ENCODE data around the gene MISP.

DNA sequence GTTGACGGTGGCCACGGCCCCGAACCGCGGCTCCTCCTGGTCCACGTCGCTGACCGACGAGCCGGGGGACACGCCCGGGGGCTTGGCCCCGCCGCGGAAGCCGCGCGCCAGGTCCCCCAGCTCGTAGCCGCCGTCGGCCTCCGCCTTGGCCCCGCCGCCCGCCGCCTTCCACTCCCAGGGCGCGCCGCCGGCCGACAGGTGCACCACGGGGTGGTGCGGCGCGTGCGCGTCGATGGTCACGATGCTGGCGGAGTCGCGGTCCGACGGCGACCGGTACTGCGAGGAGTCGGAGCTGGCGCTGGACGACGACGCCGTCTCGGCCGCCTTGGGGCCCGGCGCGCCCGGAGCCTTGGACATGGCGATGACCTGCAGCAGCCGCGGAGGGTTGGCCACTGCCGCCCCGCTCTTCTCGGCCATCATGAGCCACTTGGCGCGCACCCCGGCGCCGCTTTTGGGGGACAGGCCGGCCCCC lies 61.9 kb downstream of the MISP start:
- TF ChIP-seq, protein P1, sequence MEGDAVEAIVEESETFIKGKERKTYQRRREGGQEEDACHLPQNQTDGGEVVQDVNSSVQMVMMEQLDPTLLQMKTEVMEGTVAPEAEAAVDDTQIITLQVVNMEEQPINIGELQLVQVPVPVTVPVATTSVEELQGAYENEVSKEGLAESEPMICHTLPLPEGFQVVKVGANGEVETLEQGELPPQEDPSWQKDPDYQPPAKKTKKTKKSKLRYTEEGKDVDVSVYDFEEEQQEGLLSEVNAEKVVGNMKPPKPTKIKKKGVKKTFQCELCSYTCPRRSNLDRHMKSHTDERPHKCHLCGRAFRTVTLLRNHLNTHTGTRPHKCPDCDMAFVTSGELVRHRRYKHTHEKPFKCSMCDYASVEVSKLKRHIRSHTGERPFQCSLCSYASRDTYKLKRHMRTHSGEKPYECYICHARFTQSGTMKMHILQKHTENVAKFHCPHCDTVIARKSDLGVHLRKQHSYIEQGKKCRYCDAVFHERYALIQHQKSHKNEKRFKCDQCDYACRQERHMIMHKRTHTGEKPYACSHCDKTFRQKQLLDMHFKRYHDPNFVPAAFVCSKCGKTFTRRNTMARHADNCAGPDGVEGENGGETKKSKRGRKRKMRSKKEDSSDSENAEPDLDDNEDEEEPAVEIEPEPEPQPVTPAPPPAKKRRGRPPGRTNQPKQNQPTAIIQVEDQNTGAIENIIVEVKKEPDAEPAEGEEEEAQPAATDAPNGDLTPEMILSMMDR (IDR thresholded peaks at IDR 0.05; ENCODE audit: borderline replicate concordance, extremely low read depth, low read length, poor library complexity, severe bottlenecking): no peak
- TF ChIP-seq EZH2 (IDR thresholded peaks at IDR 0.05; ENCODE audit: borderline replicate concordance, low read depth, low read length, severe bottlenecking): no peak

Data from DND-41 (cell line).